Activated CD8-positive, alpha-beta memory T cell treated with anti-CD3 and anti-CD28 coated beads, Interleukin-2, amount 50 U/mL, for 1 hour (primary cell): ENCODE results near the gene GDF7.

ENCODE experiments used
- DNase-seq: peaks from one replicate; pipeline ENCODE4 v3.0.0-alpha.2; 2020; ENCODE audit errors: extremely low read depth

Gene GDF7

GRCh38 chr2:20674309-20674965, 7.5 kb downstream of the GDF7 start:
- DNase-seq, result no peak

DNA sequence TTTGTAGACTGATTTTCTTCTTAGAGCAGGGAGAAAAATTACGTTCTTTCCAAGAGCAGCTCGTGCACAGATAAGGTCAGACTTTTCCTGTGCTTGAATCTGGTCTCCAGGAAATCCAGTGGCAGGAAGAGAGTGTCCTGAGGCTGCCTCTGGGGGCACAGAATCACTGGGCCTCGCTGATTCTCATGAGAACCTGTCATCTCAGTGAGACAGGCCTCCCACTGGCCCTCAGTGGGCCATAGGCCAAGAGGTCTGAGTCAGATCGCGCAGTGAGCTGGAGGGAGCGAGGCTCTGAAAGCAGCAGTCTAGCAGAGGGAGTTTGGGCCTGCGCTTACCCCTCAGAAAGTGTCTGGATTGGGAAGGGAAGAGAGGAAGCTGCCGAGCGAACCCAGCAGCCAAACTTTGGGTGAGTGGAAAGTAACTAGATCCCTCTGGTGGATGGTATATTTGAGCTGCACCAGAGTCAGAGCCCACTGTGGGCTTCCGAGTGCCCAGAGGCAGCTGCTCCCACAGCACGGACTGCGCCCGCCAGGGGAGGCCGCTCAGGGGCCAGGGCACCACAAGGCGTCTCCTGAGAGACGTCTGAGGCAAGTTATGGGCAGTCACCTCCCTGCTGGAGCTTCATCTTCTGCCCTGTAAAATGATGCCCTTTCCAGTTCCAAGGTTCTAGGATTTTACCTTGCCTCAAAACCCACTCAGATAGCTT, 8.2 kb downstream of the GDF7 start:
- no peak for DNase-seq

DNA sequence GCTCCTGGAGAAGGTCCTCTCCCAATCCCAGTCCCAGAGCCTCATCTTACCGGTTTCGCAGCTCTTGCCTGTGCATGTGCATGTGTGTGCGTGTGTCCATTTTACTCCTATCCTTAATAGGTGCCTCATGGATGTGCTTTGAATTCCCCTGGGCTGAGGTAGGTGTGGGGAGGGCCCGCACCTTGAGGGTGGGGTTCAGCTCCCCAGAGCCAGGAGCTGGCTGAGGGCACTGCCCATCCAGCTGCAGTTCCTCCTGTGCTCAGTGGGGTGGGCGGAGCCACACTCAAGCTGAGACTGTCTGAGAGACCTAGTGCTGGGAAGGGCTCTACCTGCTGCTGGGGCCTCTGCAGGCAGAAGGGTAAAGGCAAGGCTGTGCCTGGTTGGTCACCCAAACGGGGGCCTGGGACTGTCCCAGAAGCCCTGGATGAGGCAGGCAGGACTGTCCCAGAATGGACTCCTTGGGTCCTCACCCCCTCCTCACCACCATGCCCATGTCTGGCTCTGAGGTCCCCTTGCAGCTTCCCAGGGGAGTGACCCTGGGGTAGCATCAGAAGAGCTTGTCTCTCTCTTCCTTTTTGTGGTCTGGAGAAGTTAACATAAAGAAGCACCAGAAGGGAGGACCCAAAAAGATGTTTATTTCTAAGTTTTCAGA, 8.9 kb downstream of the GDF7 start:
- DNase-seq, result no peak

GRCh38 chr2:20676353-20677215, 9.6 kb downstream of the GDF7 start:
- no peak for DNase-seq

GRCh38 chr2:20677301-20678085, 10.5 kb downstream of the GDF7 start:
- no peak for DNase-seq

- DNase-seq, result no peak
Observed at GRCh38 chr2:20678086-20678395, 11.1 kb downstream of the GDF7 start.

GRCh38 chr2:20678780-20679179, 11.8 kb downstream of the GDF7 start:
- no peak for DNase-seq

- no peak for DNase-seq
Observed at GRCh38 chr2:20680744-20681375, 13.9 kb downstream of the GDF7 start.

GRCh38 chr2:20682167-20682920, 15.4 kb downstream of the GDF7 start:
- no peak for DNase-seq

GRCh38 chr2:20684581-20685063, 17.7 kb downstream of the GDF7 start:
- DNase-seq, result no peak

DNA sequence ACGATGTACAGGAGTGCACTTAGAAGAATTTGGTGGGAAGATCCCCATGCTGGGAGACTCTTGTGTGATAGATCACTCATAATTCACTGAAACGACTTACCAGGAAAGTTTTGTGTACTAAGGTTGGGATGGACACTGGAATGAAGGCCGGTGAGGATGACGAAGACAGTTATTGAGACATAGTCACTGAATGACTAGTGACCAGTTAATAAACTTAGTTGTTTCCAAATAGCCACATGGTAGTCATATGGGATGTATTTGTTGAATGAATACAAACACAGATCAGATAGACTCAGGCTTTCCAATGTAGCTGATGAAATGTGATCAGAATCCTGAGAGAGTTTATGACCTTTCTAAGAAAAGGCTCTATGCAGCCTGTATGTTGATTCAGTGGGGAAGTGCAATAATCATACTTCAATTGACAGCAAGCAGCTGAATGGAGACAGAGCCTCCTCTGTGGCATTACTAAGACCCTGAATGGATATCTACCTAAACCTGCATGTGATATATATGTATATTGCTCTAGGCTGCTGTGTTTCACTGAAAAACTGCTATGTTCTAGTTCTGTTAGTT, 20.4 kb downstream of the GDF7 start:
- no peak for DNase-seq

GRCh38 chr2:20689428-20690264, 22.7 kb downstream of the GDF7 start:
- DNase-seq, result no peak

DNA sequence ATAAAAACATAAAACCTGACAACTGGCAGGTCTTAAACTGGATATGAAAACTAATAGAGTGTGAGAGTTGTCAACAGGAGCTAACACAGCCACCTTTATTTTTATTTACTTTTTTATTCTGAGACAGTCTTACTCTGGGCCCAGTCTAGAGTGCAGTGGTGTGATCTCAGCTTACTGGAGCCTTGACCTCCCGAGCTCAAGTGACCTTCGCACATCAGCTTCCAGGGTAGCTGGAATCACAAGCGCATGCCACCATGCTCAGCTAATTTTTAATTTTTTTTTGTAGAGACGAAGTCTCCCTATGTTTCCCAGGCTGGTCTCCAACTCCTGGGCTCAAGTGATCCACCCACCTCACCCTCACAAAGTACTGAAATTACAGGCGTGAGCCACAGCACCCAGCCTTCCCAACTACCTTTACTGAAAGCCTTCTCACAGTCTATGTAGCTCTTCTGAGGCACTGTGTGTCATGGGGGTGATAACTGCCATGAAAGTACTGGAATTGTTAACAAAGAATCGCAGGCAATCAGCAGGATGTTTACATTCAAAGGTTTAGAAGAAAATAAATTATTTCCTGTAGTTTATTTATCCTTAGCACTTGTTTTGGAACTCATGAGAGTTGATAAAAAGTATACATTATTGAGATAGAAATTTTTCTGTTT, 24.3 kb downstream of the GDF7 start:
- DNase-seq, result no peak

GRCh38 chr2:20692081-20692480, 25.1 kb downstream of the GDF7 start:
- DNase-seq, result no peak

DNA sequence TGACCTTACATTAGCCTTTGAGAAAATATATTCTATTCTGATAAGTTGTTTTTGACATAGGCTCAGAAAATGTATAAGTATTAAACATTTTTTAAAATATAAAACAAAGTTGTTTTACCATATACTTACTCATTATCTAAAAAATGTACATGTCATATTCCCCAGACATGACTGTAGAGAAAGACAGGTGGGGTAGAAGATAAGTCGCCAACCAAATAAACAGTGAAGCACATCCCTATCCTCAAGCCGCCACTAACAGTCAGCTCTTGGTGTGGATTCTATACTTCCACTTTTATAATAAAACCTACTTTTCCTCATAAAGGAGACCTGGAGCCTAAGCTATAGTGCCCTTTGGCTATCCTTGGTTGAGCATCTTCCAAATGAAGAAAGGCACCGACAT, 26.4 kb downstream of the GDF7 start:
- no peak for DNase-seq

DNA sequence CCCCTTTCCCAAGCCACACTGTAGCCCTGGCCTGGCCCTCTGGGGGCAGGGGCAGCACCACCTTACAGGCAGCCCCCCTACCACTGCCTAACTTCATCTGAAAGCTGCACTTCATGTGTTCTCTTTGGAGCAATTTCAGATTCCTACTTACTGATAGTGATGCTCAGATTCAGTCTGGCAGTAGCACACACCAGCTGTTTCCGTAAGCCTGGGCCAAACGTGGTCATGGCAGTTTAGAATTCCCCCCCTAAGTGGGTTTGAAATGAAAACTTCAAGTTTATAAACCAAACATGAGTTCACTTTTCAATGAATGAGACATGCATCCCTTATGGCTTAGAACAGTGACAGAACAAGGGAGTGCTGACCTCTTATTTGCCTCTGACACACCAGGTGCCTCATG, 29.4 kb downstream of the GDF7 start:
- no peak for DNase-seq

- no peak for DNase-seq
Observed at GRCh38 chr2:20697322-20697934, 30.5 kb downstream of the GDF7 start.
